ENCODE results near the gene MICU2.

- no peak for TF ChIP-seq CTCF (IDR thresholded peaks at IDR 0.05)
- TF ChIP-seq POLR2AphosphoS5 (IDR thresholded peaks at IDR 0.05): no peak
- TF ChIP-seq EP300 (IDR thresholded peaks at IDR 0.05): no peak
Measured at GRCh38 chr13:21580736-21581135, 23.2 kb downstream of the MICU2 start.
